Endothelial cell of umbilical vein (primary cell): ENCODE data around the gene ZFAND5.

ENCODE experiments used
- EZH2 ChIP-seq: IDR thresholded peaks from 2 replicates; pipeline ENCODE4 v1.6.1; 2012; ENCODE audit warnings: borderline replicate concordance, low read depth, mild to moderate bottlenecking, moderate library complexity, low read length, inconsistent platforms; ENCODE audit not compliant: severe bottlenecking
- FOS ChIP-seq: IDR thresholded peaks from 2 replicates; pipeline ENCODE4 v1.6.1; 2011; ENCODE audit warnings: mild to moderate bottlenecking, low read length, moderate library complexity, borderline replicate concordance; ENCODE audit not compliant: insufficient read depth
- GATA2 ChIP-seq: IDR thresholded peaks from 2 replicates; pipeline ENCODE4 v1.7.0; 2011; ENCODE audit warnings: low read depth, mild to moderate bottlenecking, moderate library complexity, mixed read lengths, low read length; ENCODE audit not compliant: insufficient read length, insufficient read depth
- JUN ChIP-seq: IDR thresholded peaks from 2 replicates; pipeline ENCODE4 v1.6.1; 2011; ENCODE audit warnings: borderline replicate concordance, low read depth; ENCODE audit not compliant: insufficient read length, insufficient read depth
- POLR2A ChIP-seq: IDR thresholded peaks from 2 replicates; pipeline ENCODE4 v1.6.1; 2012; ENCODE audit warnings: low read depth, mild to moderate bottlenecking, control low read depth, low read length
- POLR2AphosphoS5 ChIP-seq: IDR thresholded peaks from 2 replicates; pipeline ENCODE4 v1.6.1; 2012; ENCODE audit warnings: low read depth, mild to moderate bottlenecking, control low read depth, low read length, moderate library complexity; ENCODE audit not compliant: insufficient read depth
- TF ChIP-seq, protein P1 (sequence below), 2 donors: IDR thresholded peaks; 1 replicate in 1 of 2; 2 replicates in 1 of 2; pipeline ENCODE4 v1.5.1; 2011; ENCODE audit warnings: low read length in 2 of 2, mild to moderate bottlenecking in 2 of 2, moderate library complexity in 2 of 2, control low read depth in 1 of 2, inconsistent platforms in 1 of 2, low read depth in 1 of 2; ENCODE audit not compliant: insufficient read depth in 1 of 2; ENCODE audit errors: extremely low read depth in 1 of 2
- TF ChIP-seq, protein P2 (sequence below): IDR thresholded peaks from 2 replicates; pipeline ENCODE4 v1.6.1; 2011; ENCODE audit not compliant: insufficient read depth, insufficient read length

DNA sequence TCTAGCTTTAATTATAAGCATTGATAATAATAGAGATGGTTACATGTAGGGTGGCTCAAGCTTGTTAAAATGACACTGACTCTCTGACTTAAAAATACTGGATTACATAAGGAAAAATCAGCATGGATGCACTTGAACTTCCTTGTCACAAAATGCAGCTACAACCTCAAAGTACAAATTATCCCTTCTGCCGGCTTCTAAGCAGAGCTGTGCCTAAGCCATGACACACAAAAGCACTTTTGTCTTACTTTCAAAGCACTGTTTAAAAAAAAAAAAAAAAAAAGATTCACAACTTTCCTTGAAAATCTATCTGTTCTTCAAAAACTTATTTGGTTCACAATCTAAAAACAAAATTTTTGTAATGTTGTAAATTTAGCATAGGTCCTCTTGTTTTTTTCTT, 36.4 kb upstream of the ZFAND5 start:
- TF ChIP-seq, protein P1, sequence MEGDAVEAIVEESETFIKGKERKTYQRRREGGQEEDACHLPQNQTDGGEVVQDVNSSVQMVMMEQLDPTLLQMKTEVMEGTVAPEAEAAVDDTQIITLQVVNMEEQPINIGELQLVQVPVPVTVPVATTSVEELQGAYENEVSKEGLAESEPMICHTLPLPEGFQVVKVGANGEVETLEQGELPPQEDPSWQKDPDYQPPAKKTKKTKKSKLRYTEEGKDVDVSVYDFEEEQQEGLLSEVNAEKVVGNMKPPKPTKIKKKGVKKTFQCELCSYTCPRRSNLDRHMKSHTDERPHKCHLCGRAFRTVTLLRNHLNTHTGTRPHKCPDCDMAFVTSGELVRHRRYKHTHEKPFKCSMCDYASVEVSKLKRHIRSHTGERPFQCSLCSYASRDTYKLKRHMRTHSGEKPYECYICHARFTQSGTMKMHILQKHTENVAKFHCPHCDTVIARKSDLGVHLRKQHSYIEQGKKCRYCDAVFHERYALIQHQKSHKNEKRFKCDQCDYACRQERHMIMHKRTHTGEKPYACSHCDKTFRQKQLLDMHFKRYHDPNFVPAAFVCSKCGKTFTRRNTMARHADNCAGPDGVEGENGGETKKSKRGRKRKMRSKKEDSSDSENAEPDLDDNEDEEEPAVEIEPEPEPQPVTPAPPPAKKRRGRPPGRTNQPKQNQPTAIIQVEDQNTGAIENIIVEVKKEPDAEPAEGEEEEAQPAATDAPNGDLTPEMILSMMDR (IDR thresholded peaks at IDR 0.05; ENCODE audit: extremely low read depth in 1 of 2, insufficient read depth in 1 of 2, low read depth in 1 of 2, low read length in 2 of 2): no peak
- TF ChIP-seq, protein P2, sequence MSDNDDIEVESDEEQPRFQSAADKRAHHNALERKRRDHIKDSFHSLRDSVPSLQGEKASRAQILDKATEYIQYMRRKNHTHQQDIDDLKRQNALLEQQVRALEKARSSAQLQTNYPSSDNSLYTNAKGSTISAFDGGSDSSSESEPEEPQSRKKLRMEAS: no peak
- no peak for TF ChIP-seq POLR2A
- TF ChIP-seq GATA2: no peak
- no peak for TF ChIP-seq POLR2AphosphoS5
- TF ChIP-seq EZH2: no peak
- no peak for TF ChIP-seq JUN
- TF ChIP-seq FOS: no peak
